Parietal lobe (tissue), 1 donor: ENCODE data around the gene MOK. TPM values are rescaled to one million over a fixed set of nuclear protein-coding genes. Genes with fewer than 3 reads are reported as not detected.

Experiments
- total RNA-seq: library from RNA; depleted of rRNA; stranded (reverse); fragments of >200 nt; gene quantifications from one replicate; pipeline ENCODE4 v1.2.3, GENCODE V29; 2014

Gene MOK
- 77.3 TPM for total RNA-seq

GRCh38 chr14:102304611-102305506 is at the start of gene MOK:
Gene MOK (minus strand): TSS chr14:102305164. CDS start chr14:102304968, 196 bp downstream.

GRCh38 chr14:102319351-102320032 is 14.5 kb upstream of the MOK start, which contains the start of gene ZNF839:
Gene ZNF839 (plus strand): TSS chr14:102319746. CDS start chr14:102319766, 20 bp downstream.

Other genes starting within 250 kb of the MOK start
- 484 TPM for gene HSP90AA1, start 218.1 kb downstream of the MOK start, total RNA-seq
- 56.7 TPM for gene WDR20, start 165.3 kb downstream of the MOK start, total RNA-seq
- gene ZNF839, start 14.6 kb upstream of the MOK start, total RNA-seq, result 12.2 TPM
- 40.1 TPM for gene CINP, start 57.7 kb upstream of the MOK start, total RNA-seq
- 24.4 TPM for gene TECPR2, start 57.8 kb upstream of the MOK start, total RNA-seq
- gene ANKRD9, start 204.6 kb upstream of the MOK start, total RNA-seq, result 6.9 TPM